ENCODE measurements around the gene LHFPL2.

LHFPL2 gene

DNA sequence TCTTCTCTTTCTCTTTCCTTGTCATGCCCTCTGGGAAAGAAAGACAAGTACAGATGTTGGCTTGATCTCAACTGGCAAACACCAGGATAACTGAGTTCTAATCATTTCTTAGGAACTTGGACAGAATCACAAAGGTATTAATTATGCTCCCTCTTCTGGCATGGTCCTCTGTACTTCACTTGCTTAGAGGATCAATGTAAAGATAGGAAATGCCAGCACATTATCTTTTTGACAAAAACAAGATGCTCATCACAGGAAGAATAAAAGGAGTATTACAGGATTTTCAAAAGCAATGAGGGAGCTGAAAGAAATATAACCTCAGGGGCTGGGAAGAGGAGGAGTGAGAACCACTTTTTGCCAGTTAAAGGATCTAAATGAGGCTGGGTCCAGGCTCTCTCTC, 70.6 kb downstream of the LHFPL2 start:
- TF ChIP-seq FOXP2 (optimal IDR thresholded peaks at IDR 0.05; ENCODE audit: borderline replicate concordance, extremely low read depth, extremely low read length, insufficient read depth) (no peak), POLR2AphosphoS5 (IDR thresholded peaks at IDR 0.05; ENCODE audit: low read depth, low read length) (no peak), SIN3A (IDR thresholded peaks at IDR 0.05; ENCODE audit: borderline replicate concordance, insufficient read depth, low read length) (no peak), TAF1 (IDR thresholded peaks at IDR 0.05; ENCODE audit: borderline replicate concordance, insufficient read depth, low read length) (no peak)
- TF ChIP-seq, protein P1, sequence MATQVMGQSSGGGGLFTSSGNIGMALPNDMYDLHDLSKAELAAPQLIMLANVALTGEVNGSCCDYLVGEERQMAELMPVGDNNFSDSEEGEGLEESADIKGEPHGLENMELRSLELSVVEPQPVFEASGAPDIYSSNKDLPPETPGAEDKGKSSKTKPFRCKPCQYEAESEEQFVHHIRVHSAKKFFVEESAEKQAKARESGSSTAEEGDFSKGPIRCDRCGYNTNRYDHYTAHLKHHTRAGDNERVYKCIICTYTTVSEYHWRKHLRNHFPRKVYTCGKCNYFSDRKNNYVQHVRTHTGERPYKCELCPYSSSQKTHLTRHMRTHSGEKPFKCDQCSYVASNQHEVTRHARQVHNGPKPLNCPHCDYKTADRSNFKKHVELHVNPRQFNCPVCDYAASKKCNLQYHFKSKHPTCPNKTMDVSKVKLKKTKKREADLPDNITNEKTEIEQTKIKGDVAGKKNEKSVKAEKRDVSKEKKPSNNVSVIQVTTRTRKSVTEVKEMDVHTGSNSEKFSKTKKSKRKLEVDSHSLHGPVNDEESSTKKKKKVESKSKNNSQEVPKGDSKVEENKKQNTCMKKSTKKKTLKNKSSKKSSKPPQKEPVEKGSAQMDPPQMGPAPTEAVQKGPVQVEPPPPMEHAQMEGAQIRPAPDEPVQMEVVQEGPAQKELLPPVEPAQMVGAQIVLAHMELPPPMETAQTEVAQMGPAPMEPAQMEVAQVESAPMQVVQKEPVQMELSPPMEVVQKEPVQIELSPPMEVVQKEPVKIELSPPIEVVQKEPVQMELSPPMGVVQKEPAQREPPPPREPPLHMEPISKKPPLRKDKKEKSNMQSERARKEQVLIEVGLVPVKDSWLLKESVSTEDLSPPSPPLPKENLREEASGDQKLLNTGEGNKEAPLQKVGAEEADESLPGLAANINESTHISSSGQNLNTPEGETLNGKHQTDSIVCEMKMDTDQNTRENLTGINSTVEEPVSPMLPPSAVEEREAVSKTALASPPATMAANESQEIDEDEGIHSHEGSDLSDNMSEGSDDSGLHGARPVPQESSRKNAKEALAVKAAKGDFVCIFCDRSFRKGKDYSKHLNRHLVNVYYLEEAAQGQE (IDR thresholded peaks at IDR 0.05; ENCODE audit: insufficient read depth in 1 of 2, low read depth in 2 of 2, low read length in 2 of 2) = no peak

DNA sequence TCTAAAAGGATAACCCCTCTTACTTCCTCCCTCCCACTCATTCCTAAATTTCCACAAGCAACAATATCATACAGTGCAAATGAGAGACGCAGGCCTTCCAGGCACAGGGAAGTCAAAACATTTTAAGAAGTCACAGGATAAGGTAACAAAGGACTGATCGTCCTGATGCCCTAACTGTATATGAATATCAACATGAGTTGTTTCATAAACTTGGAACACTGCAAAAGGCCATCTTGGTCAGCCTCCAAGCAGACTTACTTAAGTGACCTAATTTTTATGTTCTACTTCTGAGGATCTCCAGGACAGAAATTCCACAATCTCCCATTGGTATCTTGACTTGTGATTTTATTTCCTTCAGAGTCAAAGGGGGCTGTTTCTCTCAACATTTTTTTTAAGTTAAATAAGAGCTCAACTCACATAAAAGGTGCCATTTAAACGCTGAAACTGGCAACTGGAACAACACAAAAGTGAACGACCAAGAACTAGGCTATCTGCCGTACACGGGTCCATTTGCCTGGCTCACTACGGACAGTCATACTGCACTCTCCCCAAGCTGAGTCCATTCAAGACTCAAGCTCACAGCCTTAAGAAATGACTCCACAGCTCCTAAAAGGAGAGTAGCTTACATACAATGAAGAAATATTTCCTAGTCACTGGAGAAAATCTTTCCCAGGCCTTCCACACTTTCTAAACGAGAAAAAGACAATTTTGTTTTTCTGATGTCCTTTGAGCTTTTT, 71.3 kb downstream of the LHFPL2 start:
- TF ChIP-seq POLR2AphosphoS5 (IDR thresholded peaks at IDR 0.05; ENCODE audit: low read depth, low read length) (no peak), TAF1 (IDR thresholded peaks at IDR 0.05; ENCODE audit: borderline replicate concordance, insufficient read depth, low read length) (no peak), FOXP2 (optimal IDR thresholded peaks at IDR 0.05; ENCODE audit: borderline replicate concordance, extremely low read depth, extremely low read length, insufficient read depth) (no peak), SIN3A (IDR thresholded peaks at IDR 0.05; ENCODE audit: borderline replicate concordance, insufficient read depth, low read length) (no peak)
- TF ChIP-seq, protein P1 (IDR thresholded peaks at IDR 0.05; ENCODE audit: insufficient read depth in 1 of 2, low read depth in 2 of 2, low read length in 2 of 2) = no peak

DNA sequence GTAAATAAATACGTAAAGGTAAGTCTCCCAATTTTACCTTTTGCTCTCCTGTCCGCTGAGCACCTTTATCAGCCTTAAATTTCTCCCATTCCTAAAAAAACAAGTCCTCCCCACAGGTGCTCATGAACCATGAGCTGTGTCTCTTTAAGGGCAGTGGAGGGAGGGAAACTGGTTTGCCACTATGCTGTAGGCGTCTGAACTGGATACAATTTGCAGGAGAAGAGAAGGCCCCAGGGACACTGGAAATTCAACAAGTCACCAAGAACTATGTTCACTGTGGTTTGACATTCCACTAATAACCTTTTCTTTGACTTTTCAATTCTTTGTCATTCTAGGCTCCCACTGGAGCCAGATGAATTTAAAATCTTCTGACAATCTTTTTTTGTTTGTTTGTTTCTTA, 72.2 kb downstream of the LHFPL2 start:
- TF ChIP-seq FOXP2 (optimal IDR thresholded peaks at IDR 0.05; ENCODE audit: borderline replicate concordance, extremely low read depth, extremely low read length, insufficient read depth) (no peak), SIN3A (IDR thresholded peaks at IDR 0.05; ENCODE audit: borderline replicate concordance, insufficient read depth, low read length) (no peak), POLR2AphosphoS5 (IDR thresholded peaks at IDR 0.05; ENCODE audit: low read depth, low read length) (no peak), TAF1 (IDR thresholded peaks at IDR 0.05; ENCODE audit: borderline replicate concordance, insufficient read depth, low read length) (no peak)
- TF ChIP-seq, protein P1 (IDR thresholded peaks at IDR 0.05; ENCODE audit: insufficient read depth in 1 of 2, low read depth in 2 of 2, low read length in 2 of 2) = no peak

DNA sequence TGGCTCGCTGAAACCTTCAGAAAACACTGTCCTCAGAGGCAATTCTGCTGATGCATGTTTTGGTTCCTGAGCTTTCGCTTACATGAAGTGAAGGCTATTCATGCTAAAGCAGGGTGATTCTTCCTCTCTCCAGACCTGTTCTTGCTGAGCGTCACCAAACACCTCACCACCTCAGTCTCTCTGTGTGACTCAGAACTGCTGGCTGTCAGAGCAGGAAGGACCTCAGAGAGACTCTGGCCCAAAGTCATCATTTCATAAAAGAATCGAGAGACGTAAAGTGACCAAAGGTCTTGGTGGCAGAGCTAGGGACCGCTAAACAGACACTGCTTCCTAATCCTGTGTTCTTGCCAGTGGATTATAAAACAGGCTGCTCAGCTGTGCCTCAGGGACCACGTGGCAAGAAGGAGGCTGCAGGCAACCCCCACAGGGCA, 73.8 kb downstream of the LHFPL2 start:
- TF ChIP-seq, protein P1 (IDR thresholded peaks at IDR 0.05; ENCODE audit: insufficient read depth in 1 of 2, low read depth in 2 of 2, low read length in 2 of 2) = no peak
- TF ChIP-seq TAF1 (IDR thresholded peaks at IDR 0.05; ENCODE audit: borderline replicate concordance, insufficient read depth, low read length) (no peak), POLR2AphosphoS5 (IDR thresholded peaks at IDR 0.05; ENCODE audit: low read depth, low read length) (no peak)

All from PFSK-1 (cell line).